Measurements from ENCODE around the gene EBP.
"Not testable (repeated sequence)": the region's sequence is repeated elsewhere in the genome, so short reads cannot be mapped to it uniquely, and the experiment has no call there.

The EBP gene

GRCh38 chrX:48531358-48531959, 9.9 kb downstream of the EBP start:
- no peak for DNase-seq

GRCh38 chrX:48532161-48532560, 10.6 kb downstream of the EBP start:
- DNase-seq, result no peak

GRCh38 chrX:48533165-48533564, 11.6 kb downstream of the EBP start:
- DNase-seq, result no peak

GRCh38 chrX:48538641-48539344, 17.2 kb downstream of the EBP start:
- DNase-seq, result no peak

- DNase-seq, result peak; percentile 70 to 92
Measured at GRCh38 chrX:48539345-48540027, 17.9 kb downstream of the EBP start, which contains the start of gene TBC1D25. TSS of gene TBC1D25 (plus strand) at chrX:48539714. CDS start at chrX:48539798, 84 bp downstream.

GRCh38 chrX:48540028-48540375, 18.4 kb downstream of the EBP start:
- no peak for DNase-seq

- no peak for DNase-seq
Measured at GRCh38 chrX:48540480-48540879, 18.9 kb downstream of the EBP start.

GRCh38 chrX:48541140-48541814, 19.7 kb downstream of the EBP start:
- no peak for DNase-seq

GRCh38 chrX:48548871-48549270, 27.3 kb downstream of the EBP start:
- DNase-seq, result no peak

- not testable (repeated sequence) for DNase-seq
Measured at GRCh38 chrX:48555731-48556325, 34.2 kb downstream of the EBP start.

- DNase-seq, result no peak
Measured at GRCh38 chrX:48558271-48558670, 36.7 kb downstream of the EBP start.

GRCh38 chrX:48559636-48560035, 38.0 kb downstream of the EBP start:
- no peak for DNase-seq

- DNase-seq, result no peak
Measured at GRCh38 chrX:48560056-48560455, 38.4 kb downstream of the EBP start.

GRCh38 chrX:48560681-48561080, 39.1 kb downstream of the EBP start:
- DNase-seq, result no peak

GRCh38 chrX:48569958-48570357, 48.4 kb downstream of the EBP start:
- DNase-seq, result peak in 1 of 2 donors; percentile 77

GRCh38 chrX:48573690-48574269, 52.2 kb downstream of the EBP start:
- DNase-seq, result no peak

GRCh38 chrX:48574270-48575266, 53.0 kb downstream of the EBP start, which contains the start of gene RBM3:
TSS of gene RBM3 (plus strand) at chrX:48574484. CDS start at chrX:48575181, 697 bp downstream.
- DNase-seq, result peak; percentile 64 to 88

GRCh38 chrX:48575642-48576041, 54.0 kb downstream of the EBP start:
- DNase-seq, result no peak

GRCh38 chrX:48576108-48576507, 54.5 kb downstream of the EBP start:
- no peak for DNase-seq

Measured in bone marrow (tissue), 2 donors.